ENCODE data around the gene PSMB8.
A peak's percentile ranks its signal among the peaks of the same experiment; 100 is the strongest.

The PSMB8 gene

GRCh38 chr6:32855467-32856174, 11.8 kb upstream of the PSMB8 start:
- DNase-seq (ENCODE audit: low spot score) = no peak

- DNase-seq (ENCODE audit: low spot score) = peak; percentile 69
Measured at GRCh38 chr6:32854376-32855178, 10.7 kb upstream of the PSMB8 start.

GRCh38 chr6:32853541-32854375, 9.9 kb upstream of the PSMB8 start, which contains the start of the genes PSMB9 and TAP1:
PSMB9 (plus strand) TSS chr6:32854192; CDS start chr6:32854230, 38 bp downstream.
TAP1 (minus strand) TSS chr6:32853704; CDS start chr6:32853636, 68 bp downstream.
- DNase-seq (ENCODE audit: low spot score) = peak; percentile 95

GRCh38 chr6:32852844-32853540, 9.1 kb upstream of the PSMB8 start:
- DNase-seq (ENCODE audit: low spot score) = peak; percentile 54

- peak; percentile 26 for DNase-seq (ENCODE audit: low spot score)
Measured at GRCh38 chr6:32852018-32852843, 8.4 kb upstream of the PSMB8 start.

- DNase-seq (ENCODE audit: low spot score) = no peak
Measured at GRCh38 chr6:32851025-32851424, 7.2 kb upstream of the PSMB8 start.

- DNase-seq (ENCODE audit: low spot score) = no peak
Measured at GRCh38 chr6:32849126-32849525, 5.3 kb upstream of the PSMB8 start.

GRCh38 chr6:32847795-32848194, 3.9 kb upstream of the PSMB8 start:
- no peak for DNase-seq (ENCODE audit: low spot score)

- DNase-seq (ENCODE audit: low spot score) = no peak
Measured at GRCh38 chr6:32847004-32847403, 3.2 kb upstream of the PSMB8 start.

- peak; percentile 64 for DNase-seq (ENCODE audit: low spot score)
Measured at GRCh38 chr6:32845384-32845884, 1.6 kb upstream of the PSMB8 start.

- DNase-seq (ENCODE audit: low spot score) = peak; percentile 58
Measured at GRCh38 chr6:32844839-32845383, 1.1 kb upstream of the PSMB8 start.

- peak; percentile 30 for DNase-seq (ENCODE audit: low spot score)
Measured at GRCh38 chr6:32843331-32843978, 392 bp downstream of the PSMB8 start.

- no peak for DNase-seq (ENCODE audit: low spot score)
Measured at GRCh38 chr6:32842690-32843089, 1.2 kb downstream of the PSMB8 start.

- no peak for DNase-seq (ENCODE audit: low spot score)
Measured at GRCh38 chr6:32842021-32842650, 1.7 kb downstream of the PSMB8 start.

- no peak for DNase-seq (ENCODE audit: low spot score)
Measured at GRCh38 chr6:32840604-32841246, 3.1 kb downstream of the PSMB8 start.

GRCh38 chr6:32839356-32839755, 4.5 kb downstream of the PSMB8 start:
- DNase-seq (ENCODE audit: low spot score) = no peak

- peak; percentile 95 for DNase-seq (ENCODE audit: low spot score)
Measured at GRCh38 chr6:32838114-32838958, 5.5 kb downstream of the PSMB8 start, which contains the start of gene TAP2. TAP2 (minus strand) TSS chr6:32838739; CDS start chr6:32838233, 506 bp downstream.

GRCh38 chr6:32837651-32838113, 6.2 kb downstream of the PSMB8 start:
- DNase-seq (ENCODE audit: low spot score) = no peak
